ENCODE measurements around the gene RETREG2.

RETREG2 gene

DNA sequence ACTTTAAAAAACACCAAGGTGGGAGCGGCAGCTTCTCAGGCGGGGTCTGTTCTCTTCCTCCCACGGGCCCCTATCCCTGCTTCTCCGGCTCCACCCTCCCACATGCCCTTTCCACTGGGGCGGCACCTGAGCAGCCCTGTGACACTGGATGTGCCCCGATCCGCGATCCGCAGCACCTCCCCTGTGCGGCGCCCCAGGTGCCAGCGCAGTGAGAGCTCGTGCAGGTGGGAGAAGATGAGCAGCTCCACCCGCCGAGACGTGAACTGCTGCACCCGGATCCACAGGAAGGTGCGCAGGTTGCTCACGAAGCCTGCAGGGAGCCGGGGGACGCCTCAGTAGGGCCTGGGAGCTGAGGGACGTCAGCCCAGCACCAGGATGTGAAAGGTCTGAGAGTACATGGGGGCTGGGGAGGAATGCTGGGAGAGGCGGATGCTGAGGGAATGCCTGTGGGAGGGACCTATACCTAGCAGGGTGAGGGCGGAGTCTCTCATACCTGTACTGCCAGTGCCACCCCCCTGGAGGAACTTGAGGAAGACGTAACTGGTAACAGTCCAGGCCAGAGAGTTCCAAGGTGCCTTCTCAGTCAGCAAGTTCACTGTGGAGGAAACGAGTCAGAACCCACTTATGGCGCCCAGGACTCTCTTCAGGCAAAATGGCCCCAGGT, 37.9 kb downstream of the RETREG2 start:
- DNase-seq (ENCODE audit: low read depth, low spot score): no peak

DNA sequence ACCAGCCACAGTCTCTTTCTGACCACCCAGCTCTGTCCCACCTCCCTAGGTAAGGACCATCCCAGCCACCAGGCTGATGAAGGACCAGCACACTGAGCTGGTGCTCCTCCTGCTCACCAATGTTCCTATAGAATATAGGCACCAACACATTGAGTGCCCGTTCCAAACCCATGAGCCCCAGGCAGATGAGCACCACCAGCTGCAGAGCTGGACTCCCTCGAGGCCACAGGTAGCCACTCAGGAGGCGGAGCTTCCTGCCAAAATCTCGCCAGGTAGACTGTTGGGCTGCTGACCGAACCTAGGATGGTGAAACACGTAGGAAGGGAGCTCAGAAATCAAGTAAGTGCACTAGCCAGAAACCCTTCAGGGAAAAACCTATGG, 38.5 kb downstream of the RETREG2 start:
- no peak for DNase-seq (ENCODE audit: low read depth, low spot score)

- peak; percentile 96 for DNase-seq (ENCODE audit: low read depth, low spot score)
Measured at GRCh38 chr2:219218217-219218731, 40.2 kb downstream of the RETREG2 start.

DNA sequence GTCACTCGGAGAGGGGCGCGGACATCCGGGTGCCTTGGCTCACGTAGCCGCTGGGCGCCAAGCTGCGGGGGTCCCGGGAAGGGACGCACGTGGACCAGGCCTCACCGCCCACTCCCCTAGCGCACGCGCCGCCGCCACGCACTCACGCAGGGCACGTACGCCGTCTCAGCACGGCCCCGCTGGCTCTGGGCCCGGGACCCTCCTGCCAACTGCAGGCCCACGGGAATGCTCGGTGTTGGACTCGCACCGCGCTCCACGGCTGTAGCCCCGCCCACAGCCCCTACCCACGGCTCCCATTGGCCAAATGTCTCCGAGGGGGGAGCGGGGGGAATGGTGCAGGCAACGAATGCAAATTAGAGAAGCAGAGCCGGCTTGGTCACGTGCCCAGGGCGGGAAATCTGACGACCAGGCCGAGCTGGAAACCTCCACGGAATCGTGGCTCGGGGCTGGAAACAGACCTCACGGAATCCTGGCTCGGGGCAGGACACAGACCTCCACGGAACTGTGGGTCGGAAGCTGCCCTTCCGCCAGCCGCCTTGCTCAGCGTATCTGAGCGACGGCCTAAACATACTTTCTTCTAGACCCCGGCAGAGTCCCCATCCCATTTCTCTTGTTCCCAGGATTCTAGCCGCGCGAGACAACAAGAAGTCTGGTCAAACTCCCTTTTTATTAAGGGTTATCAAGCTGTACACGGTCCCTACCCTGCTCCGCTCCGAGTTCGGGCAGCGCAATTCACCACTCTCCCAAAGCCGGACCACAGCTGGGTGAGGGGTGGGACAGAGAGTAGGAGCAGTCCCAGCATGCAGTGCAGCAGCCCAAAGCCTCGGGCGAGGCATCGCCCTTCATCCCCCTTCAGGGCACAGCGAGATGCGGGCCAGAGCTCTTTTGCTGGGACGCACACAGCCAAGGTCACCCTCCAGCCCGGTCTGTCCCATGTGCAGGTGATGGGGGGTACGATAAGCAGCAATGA, 40.9 kb downstream of the RETREG2 start, which contains the start of gene ABCB6:
ABCB6 (minus strand) TSS at position 227 of the 970 bp plus-strand sequence. CDS start 285 bp downstream, outside the sequence.
- DNase-seq (ENCODE audit: low read depth, low spot score): peak; percentile 98

GRCh38 chr2:219219784-219220532, 41.9 kb downstream of the RETREG2 start:
- no peak for DNase-seq (ENCODE audit: low read depth, low spot score)

DNA sequence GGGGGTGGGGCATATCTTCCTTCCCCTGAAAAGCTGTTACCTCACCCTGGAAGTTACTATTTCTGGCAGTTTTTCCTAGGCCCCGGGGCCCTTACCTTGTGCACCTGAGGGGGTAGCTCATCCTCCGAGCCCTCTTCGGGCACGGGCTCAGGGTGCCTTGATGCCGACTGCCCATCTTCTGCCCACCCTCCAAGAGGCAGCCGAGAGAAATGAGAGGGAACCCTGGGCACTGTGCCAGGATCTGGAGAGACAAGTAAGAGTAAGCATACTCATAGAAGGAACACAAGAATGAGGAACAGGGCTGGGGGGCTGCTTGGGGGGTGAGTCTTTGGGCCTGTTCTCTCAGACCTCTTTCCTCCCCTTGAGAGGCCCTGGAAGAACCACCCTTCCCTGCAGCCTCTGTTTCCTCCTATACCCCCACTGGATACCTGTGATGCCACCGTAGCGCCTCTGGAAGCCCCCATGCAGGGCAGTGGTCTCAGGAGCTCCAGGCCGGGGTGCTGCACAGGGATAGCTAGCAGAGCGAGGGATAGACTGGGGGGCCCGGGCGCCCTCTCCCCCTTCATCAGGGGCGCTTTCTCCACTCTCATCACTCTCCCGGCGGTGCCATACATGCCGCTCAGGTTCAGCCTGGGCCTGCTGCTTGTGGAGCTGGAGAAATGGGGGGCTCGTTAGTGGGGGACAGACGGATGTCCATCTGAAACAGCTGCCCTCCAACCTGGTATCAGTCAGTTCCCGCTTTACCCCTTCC, 42.8 kb downstream of the RETREG2 start:
- DNase-seq (ENCODE audit: low read depth, low spot score): no peak

DNA sequence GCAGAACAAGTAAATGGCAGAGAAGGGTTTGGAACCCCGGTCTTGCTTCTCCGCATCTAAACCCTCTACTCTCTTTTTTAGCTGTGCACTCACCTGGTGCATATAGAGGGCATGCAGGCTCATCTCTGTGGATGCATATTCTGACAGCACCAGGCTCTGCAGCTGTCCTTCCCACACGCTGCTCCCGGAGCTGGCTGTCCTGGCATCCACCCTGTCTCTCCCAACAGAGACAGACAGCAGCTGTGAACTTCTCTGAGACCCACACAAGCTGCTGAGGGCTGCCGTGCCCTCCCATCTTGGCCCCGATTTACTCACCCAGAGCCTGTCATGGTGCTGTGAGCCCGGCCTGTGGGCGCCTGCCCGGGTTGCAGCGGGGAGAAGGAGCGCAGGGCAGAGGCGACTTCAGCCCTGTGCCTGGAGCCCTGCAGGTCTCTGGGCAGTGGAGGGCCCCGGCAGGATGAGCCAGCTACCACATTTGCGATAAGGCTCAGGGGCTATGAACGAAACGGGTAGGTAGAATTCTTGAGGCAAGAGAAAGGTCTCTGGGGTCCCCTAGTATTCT, 44.0 kb downstream of the RETREG2 start:
- no peak for DNase-seq (ENCODE audit: low read depth, low spot score)

DNA sequence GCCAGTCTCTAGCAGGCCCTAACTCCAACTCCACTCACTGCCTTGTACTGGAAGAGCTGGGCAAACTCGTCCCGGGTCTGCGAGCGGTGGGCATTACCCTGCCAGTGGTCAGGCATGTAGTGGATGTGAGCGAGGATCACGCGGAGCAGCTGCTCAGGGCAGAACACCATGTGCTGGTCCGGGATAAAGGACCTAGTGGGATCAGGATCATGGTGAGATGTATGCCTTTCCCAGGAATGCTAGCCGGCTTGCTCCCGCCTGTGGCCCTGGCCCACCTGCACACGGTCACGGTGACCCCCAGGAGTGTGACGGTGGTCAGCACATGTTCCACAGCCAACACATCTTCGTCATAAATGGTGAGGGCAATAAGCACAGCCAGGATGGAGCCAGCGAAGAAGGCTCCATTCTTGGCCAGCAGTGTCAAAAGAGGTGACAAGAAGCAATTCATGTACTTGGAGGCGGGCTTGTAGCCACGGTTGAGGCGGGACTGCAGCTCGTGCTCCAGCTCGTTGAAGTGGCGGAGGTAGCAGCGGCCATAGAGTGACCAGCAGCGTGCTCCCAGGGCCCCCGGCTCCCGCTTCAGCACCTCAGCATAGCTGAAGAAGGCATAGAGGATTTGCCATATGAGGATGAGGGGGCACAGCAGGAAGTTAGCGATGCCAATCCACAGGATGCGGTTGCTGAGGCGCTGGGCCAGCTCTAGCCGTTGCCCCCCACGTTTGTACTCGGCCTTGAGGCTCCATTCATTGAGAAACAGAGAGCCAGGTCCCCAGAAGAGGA, 45.9 kb downstream of the RETREG2 start:
- no peak for DNase-seq (ENCODE audit: low read depth, low spot score)

GRCh38 chr2:219225350-219225749, 47.3 kb downstream of the RETREG2 start:
- DNase-seq (ENCODE audit: low read depth, low spot score): no peak

DNA sequence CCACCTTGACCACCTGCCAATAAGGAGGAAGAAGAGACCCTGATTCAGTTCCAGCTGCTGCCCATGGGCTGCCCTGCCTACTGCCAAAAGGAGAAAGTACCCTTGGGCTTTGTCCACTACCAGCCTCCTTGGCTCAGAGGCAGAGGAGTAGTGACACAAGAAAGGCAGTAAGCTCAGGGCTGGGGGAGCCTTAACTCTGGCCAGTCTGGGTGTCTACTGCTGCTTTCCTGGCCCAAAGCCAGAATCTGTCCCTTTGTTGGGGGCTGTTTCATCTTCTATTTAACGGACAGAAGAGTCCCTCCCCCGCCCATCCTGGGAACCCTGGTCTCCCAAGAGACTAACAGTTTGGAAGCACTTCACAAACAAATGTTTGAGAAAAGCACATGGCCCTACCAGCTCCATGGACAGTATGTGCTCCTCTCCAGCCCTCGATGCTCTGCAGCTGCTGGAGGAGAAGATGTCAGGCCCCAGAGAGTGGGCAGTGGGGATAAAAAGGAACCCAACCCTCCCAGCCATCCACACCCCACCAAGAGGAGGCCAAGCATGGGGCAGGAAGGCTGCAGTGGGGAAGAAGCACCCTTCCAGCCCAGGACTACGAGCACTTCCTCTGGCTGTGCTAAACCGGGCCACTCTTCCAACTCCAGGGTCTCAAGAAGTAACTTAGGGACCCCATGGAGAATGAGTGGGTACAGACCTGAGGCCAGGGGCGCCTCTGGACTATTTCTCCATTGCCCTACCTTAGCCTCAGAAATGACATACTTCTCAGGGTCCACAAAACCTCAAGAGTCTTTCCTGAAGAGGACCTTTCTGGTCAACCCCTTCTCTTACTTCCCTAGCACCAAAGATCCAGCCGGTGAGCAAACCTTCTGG, 50.2 kb downstream of the RETREG2 start:
- peak; percentile 11 for DNase-seq (ENCODE audit: low read depth, low spot score)

GRCh38 chr2:219228911-219229304, 50.8 kb downstream of the RETREG2 start:
- DNase-seq (ENCODE audit: low read depth, low spot score): no peak

- DNase-seq (ENCODE audit: low read depth, low spot score): peak; percentile 99
Measured at GRCh38 chr2:219229305-219230058, 51.4 kb downstream of the RETREG2 start, which contains the start of the genes ANKZF1 and ATG9A. TSS of gene ANKZF1 (plus strand) at chr2:219229806. CDS start at chr2:219230258, 452 bp downstream. TSS of gene ATG9A (minus strand) at chr2:219229636. CDS start at chr2:219228024, 1,612 bp downstream.

DNA sequence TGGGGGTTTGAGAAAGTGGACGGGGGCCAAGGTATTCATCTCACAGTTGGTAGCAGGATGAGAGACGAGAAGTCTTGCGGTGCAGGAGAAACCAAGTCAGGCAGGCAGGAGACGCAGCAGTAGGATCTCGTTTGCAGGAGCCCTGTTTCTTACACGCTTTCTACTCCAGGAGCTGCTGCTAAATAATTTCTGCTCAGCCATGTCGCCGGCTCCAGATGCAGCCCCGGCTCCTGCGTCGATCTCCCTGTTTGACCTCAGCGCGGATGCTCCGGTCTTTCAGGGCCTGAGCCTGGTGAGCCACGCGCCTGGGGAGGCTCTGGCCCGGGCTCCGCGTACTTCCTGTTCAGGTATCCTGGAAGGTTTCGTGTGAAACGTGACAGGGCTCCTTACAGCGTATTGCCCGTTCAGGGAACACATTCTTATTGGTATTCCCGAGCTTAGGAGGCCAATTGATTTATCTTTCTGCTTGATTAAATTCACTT, 52.0 kb downstream of the RETREG2 start:
- no peak for DNase-seq (ENCODE audit: low read depth, low spot score)

DNA sequence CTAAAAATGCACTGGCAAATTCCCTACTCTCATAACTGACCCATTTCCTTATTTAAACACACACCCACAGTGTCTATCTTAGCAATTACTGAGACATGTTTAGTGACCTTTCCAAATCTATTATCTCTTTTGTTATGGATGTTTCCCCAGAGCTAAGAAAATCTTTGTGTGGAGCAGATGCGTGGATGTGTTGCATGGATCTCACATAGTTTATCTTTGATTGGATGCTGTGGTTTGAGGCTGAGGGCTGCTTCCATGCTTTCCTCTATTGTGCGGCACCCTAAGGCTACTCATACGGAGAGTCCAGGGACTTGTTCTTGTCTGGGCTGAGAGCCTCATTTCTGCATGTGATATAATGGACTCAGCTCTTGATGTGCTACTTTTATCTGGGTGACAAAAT, 56.3 kb downstream of the RETREG2 start:
- DNase-seq (ENCODE audit: low read depth, low spot score): no peak

Measured in astrocyte of the hippocampus (primary cell).